Jurkat, Clone E6-1 (cell line): ENCODE data around the gene CD6.
A peak's percentile ranks its signal among the peaks of the same experiment; 100 is the strongest.

Experiments
- DNase-seq: peaks from one replicate; pipeline ENCODE4 v3.0.0-alpha.2; 2011; ENCODE audit warnings: low read depth, low spot score
- H3K4me3 ChIP-seq: 2 replicates; pipeline ENCODE4 v1.5.1; 2011; ENCODE audit warnings: mild to moderate bottlenecking, low read length, control low read depth, moderate library complexity

Gene CD6

DNA sequence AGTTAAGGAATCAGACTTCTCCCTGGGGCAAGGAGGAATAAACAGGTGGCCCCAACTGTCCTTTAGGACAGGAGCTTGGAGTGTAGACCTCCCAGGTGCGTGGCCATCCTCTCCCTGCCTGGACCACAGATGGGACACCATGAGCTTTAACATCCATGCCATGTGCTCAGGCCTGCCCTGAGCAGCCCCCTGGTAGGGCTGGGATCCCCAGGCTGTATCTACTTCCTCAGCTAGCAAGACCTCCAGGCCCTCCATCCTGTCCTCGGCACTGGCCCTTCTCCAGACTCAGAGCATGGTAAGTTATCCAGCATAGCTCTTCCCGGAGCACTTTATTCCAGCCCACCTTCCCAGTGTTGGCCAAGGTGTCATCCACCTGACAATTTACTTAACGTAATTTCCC, 5.7 kb downstream of the CD6 start:
- no peak overlapping the region for H3K4me3 ChIP-seq
- no peak for DNase-seq

DNA sequence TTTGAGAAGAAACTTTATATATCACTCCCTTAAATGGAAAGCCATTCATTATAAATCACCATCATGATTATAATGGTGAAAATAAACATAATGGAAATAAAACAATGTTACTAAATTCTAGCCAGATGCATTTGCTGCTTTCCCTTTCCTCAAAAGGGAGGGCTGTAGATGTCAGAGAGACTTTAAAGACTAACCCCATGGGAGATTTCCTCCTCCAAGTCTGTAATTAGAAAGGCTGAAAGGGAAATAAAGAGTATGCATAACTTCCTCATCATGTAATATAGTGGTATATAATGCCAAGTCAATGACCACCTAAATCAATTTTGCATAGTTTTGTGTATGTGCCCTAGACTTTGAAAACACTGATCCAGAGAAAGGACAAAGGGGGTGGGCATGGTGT, 6.4 kb downstream of the CD6 start:
- DNase-seq = no peak
- H3K4me3 ChIP-seq = no peak overlapping the region

DNA sequence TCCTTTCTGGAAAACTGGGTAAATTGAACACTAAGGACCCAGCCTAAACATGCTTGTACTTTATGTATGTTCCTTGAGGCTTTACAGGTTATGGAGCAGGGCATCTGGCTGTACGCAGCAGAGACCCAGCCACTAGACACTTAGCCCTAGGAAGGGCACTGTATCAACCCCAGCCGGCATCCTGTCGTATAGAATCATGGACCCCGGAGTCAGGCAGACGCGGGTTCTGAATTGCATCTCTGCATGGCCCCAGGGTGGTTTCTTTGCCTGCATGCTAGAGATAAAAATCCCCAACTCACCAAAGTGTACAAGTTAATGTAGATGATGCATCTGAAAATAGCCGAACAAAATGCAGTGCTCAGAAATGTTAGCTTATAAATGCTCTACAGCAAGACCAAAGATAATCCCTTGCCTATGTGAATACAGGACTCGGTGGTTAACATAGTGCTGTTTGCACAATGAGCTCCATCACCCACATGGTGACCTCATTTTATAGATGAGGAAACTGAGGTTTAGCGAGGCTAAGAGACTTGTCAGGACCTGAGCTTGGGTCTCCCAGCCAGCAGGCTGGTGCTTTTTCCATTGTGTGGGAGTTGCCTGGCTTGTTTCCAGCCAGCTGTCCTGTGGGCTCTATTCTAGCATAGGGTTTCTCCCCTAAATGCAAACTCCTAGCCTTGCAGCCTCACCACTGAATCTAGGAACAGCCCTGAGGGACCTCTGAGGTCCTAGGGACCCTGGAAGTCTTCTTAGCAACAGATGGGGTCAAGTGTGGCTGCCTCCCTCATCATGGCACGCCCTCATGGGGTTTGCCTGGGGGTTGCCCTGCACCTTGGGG, 7.3 kb downstream of the CD6 start:
- H3K4me3 ChIP-seq = no peak overlapping the region; the same call in 1 of the 2 replicates
- peak; percentile 72 for DNase-seq

DNA sequence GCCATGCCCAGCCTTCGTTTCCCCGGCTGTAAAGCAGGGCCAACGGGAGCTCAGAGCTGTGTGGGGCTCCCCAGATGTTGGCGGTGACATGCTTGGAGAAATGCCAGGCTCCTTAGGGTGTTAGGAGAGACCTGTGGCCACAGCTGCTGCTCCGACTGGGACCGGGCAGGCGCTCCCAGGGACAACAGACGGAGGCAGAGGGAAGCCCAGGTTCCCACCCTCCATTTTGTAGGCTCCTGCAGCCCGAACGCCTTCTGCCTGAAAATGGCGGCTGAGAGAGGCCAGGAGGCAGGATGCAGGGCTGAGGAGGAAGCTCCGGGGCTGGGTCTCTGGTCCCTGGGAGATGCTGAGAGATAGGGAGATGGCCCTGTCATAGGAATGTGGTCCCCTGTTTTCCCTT, 10.0 kb downstream of the CD6 start:
- DNase-seq = no peak
- no peak overlapping the region for H3K4me3 ChIP-seq

DNA sequence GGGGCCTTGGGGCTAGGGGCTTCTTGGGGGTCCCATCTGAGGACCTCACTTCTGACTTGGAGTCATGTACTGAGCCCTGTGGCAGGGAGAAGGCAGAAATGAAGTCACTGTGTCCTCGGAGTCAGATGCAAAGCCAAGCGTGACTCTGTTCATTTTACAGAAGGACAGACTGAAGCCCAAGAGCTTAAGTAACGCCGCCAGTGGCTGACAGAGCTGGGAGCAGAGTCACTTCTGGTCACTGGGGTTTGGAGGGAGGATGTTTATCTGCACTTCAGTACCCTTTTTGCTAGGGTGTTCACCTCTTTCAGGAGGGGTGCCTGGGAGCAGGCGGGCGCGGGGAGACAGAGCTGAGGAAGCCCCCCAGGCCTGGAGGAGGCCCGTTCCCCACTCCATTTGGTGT, 10.7 kb downstream of the CD6 start:
- no peak for DNase-seq
- no peak overlapping the region for H3K4me3 ChIP-seq

DNA sequence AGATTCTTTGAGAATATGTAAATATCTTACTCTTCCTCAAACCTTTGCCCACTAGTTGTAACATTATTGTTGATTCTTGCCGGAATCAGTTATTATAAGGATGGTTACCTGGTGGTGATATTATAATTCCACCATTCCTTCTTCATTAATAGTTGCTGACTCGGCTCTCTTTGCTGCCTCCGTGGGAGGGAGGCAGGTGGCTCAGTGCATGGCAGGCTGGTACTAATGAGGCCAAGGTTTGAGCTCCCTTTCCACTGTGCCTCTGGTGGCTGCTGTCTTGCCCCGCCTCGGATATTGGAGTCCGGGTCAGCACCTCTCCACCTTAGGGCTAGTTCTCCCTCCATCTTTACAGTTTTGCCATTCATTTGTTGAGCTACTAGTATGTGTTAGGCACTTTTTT, 12.7 kb downstream of the CD6 start:
- DNase-seq = no peak
- no peak overlapping the region for H3K4me3 ChIP-seq

DNA sequence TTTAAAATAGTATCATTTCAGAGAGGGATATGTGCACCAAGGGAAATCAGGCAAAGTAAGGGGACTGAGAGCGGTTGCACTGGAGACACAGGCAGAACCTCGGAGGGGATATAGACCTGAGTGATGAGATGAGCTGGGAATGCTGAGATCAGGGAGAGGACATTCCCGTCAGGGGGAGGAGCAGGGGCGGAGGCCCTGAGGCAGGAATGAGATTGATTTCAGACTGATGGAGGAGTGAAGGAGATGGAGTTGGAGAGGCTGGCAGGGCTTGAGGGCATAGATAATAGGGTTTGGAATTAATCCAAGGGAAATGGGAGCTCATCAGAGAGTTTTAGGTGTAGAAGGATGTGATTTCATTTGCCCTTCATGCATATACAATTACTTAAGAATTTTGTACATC, 13.2 kb downstream of the CD6 start:
- H3K4me3 ChIP-seq = no peak overlapping the region
- no peak for DNase-seq

DNA sequence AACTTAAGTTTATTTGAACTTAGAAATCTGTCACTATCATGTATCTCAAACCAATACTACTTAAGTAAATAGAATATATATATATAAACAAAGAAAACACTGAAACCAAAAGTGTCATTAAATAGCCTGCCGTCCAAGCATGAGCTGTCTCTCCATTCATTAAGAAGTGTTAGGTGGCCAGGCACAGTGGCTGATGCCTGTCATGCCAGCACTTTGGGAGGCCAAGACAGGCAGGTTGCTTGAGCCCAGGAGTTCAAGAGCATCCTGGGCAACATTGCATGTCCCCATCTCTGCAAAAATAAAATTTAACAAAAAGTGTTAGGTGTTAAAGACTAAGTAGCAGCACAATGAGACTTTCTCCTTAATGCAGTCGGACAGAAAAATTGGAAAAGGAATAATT, 14.0 kb downstream of the CD6 start:
- no peak for DNase-seq
- no peak overlapping the region for H3K4me3 ChIP-seq

DNA sequence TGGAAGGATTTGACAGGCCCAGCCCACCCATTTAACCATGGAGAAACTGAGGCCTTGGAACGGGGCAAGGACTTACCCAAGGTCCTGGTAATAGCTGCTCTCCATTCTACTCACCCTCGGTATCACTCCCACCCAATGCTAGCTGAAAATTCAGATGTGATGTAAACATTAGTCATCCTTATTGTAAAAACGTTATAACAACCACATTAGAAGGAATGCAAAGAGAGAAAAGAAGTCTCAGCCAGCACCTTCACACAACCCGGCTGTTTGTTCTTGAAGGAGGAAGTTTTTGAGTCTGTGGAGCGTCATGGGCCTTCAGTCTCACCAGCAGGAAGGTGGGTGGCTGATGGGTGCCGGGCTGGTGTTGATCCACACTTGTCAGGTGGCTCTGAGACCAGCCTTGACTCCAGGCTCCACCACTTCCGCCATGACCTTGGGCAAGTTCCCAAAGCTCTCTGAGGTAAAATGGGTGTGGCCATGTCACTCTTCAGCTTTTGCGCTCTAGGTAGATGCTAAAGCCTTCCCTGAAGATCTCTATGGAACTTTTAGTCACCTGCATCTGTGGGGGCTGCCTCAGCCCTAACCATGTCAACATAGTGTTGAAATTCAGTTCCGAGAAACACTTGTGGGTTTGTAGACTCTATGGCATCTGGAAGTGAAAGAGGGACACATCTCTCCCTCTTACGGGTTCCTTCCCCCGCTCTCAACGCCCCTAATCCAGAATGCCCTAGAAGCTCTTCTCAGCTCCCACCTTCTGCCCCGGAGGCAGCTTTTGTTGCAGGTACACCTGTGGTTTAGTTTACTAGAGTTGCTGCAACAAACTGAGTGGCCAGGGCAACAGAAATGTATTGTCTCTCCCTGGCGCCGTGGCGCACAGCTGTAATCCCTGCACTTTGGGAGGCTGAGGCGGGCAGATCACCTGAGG, 14.8 kb downstream of the CD6 start:
- no peak overlapping the region for H3K4me3 ChIP-seq
- DNase-seq = peak; percentile 87

DNA sequence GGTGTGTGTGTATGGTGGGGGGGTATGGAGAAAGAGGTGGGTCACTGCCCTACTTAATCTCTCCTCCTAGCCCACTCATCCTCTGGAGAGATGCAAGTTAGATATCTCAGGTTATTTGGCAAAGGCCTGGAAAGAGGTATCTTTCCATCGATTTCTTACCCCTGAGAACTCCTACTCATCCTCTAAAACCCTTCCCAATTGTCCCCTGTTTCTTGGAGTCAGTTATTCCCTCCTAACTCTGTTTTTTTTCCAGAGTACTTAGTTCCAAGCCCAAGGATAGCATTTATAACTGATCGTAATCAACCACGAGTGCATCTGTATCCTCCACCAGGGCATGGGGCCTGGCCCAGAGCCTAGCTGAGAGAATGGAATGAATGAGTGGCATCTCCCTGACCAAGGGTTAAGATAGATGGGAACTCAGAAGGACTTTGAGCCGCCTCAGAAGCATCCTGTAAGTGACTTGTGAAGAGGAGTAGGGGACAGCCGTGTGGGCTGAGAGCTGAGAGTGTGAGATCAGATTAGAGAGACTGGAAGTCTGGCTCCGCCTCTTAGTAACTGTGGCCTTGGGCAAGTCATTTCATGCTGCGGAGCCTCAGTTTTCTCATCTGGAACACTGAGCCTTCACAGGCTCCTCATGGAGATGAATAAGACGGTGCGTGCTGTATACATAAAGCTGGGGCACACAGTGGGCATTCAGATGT, 16.2 kb downstream of the CD6 start:
- DNase-seq = no peak

DNA sequence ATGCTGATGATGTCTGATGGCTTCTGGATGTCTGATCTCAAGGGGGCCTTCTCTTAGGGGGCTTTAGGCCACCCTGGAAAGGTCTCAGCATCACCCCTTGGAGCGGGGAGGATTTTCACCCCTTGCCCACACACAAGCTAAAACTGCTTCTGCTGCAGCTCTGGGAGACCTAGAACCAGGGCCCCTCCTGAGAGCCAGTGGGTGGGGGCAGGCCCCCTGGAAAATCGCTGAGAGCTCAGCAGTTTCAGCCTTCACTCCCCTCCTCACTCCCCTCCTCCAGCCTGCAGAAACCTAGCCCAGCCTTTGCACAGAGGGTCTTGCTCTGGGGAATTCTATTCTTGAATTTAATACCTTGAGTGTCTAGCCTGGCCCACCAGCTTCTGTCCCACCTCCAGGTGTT, 17.2 kb downstream of the CD6 start:
- no peak overlapping the region for H3K4me3 ChIP-seq
- no peak for DNase-seq

More for the DNA sequence above, 16.2 kb downstream of the CD6 start:
- no peak overlapping the region for H3K4me3 ChIP-seq

DNA sequence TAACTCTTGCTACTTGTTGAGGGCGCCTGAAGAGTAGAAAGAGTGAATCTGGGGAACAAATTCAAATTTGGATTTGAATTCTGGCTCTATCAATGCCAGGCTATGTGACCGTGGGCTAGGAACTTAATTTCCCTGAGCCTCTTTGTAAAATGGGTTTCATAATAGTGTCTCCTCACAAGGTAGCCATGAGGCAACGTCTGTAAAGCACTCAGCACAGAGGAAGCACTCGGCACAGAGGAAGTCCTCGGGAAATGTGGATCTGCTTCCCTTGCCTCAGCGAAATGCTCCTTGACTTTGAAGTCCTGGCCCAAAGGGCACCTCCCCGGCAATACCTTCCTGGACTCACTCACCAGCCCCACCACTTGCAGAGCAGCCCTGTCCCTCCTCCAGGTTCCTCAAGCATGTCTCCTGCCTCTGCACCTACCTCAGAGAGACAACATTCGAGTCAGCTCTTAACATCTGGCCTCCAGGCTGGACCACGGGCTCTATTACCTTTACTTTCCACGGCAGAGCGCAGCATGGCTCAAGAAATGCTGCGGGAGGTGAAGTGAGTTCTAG, 17.7 kb downstream of the CD6 start:
- no peak for DNase-seq
- H3K4me3 ChIP-seq = no peak overlapping the region

DNA sequence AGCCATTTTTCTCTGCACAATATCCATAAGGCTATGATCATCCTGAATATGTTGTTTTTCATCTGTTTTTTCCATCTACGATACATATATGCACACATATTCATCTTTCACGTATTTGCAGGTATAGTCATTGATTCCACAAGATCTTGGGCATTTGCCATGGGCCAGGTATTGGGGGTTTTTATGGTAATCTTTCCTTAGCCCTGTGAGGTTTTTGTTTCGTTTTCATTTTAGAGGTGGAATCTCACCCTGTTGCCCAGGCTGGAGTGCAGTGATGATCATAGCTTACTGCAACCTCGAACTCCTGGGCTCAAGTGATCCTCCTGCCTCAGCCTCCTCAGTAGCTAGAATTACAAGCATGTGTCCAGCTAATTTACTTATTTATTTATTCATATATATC, 20.0 kb downstream of the CD6 start:
- H3K4me3 ChIP-seq = no peak overlapping the region
- DNase-seq = no peak

DNA sequence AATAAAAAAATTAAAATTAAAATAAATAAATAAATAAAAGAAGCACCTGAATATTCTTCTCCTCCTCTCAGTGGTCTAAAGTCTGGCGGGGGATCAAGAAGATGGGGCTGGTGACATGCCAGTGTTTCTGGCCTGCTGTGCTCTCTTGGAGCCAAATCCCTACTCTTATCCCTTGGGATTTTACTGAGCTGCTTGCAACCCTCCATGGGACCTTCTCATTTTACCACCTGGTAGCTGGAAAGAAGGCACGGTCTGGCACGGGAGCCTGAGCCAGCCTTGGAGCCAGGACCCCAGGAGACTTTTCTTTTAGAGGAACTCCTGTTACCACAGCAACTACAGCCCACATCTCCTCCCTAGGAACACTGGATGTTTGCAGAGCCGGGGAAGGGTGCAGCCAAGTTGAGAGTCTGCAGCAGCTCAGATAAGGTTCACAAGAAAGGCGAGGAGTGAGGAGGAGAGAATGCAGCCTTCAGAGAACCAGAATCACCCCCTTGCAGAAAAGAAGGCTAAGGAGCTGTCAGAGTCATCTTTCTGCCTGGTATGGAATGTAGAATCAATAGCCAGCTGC, 21.4 kb downstream of the CD6 start:
- DNase-seq = no peak
- H3K4me3 ChIP-seq = no peak overlapping the region

DNA sequence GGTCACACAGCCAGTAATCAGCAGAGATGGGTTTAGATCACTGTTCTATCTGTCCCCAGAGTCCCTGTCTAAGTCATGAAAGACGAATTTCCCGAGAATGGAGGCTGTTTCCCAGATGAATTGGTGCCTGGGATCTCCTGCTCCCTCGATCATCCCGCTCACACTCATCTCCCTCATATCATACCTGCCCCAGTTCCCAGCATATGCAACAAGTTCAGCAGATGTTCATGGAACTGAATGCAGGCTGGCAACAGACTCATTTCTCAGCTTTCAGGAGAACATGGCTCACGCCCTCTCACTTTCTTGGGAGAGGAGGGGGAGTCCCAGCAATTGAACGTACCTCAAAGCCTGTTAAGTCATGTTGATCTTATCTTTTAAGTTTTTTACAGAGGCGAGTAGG, 22.1 kb downstream of the CD6 start:
- no peak for DNase-seq
- no peak overlapping the region for H3K4me3 ChIP-seq

DNA sequence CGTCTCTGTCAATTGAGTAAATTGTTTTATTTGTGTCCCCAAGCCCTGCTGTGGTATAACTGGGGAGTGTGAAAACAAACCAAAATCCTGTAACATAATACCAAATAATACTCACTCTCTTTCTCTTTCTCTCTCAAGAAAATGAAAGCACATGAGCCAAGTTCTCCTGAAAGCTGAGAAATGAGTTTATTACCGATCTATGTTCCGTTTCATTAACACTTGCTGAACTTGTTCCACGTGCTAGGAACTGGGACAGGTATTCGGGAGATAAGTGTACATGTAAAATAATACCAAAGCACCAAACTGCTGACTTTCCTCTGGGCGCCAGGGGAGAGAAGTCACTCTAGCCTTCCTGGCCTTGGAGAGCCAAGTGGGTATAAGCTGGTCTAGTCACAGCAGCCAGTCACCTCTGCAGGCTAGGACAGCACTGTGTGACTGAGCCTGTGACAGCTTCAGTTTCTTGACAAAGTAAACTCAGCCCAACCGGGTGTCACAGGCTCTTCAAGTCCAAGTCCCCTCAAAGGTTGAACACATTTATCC, 23.1 kb downstream of the CD6 start:
- no peak overlapping the region for H3K4me3 ChIP-seq
- no peak for DNase-seq

DNA sequence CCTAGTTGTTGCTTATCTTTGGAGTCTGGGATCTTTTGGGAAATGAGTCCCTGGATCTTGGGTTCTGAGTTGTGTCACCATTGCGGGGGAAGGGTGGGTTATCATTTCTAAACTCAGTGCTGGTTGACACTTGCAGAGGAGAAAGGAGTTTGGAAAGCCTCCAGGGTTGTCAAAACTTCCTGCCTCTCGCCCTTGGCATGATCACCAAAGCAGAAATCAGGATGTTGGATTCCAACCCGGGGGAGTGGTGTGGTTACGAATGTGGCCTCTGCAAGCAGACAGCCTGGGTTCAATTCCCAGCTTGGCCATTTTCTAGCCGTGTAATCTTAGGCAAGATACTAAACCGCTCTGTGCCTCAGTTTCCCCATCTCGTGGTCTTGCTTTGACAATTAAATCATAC, 24.3 kb downstream of the CD6 start:
- DNase-seq = no peak
- H3K4me3 ChIP-seq = no peak overlapping the region

DNA sequence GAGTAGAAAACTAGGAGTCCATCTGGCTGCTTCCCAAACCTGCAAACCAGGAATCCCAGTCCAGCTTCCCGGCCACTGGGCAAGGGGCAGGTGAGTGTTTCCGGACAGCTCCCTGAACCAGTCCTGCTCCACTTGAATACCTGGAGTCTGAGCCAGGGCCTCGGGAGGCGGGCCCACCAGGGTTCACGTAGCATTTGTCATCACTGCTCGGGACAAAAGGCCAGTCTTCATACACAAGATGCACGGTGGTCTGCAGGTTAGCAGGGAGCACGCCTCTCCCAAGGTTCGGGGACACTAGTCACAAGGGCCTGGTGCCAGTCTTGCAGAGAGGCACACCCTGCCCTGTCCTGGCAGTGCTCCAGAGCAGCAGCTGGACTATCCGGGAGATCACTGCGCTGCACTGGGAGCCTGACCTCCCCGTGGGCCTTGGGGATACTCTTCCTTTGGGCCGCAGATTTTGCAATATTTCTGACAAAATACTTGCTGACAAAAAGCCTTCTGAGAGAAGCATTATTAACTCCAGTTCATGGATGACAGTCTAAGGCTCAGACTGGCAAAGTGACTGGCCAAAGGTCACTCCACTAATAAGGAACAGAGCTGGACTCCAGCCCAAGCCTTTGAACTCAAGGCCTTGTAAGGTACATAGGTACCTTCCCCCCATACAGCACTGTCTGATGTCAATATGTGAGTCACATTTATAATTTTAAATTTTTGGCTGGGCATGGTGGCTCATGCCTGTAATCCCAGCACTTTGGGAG, 25.1 kb downstream of the CD6 start:
- no peak for DNase-seq
- no peak overlapping the region for H3K4me3 ChIP-seq
